Amniotic stem cell (primary cell): Measurements from ENCODE around the gene ADAM12.
"Not testable (repeated sequence)": the region's sequence is repeated elsewhere in the genome, so short reads cannot be mapped to it uniquely, and the experiment has no call there.

Experiments
- DNase-seq: peaks from one replicate; lab custom pipeline; 2025; lab: John Stamatoyannopoulos, UW

The ADAM12 gene

GRCh38 chr10:126263006-126263676 lies 125.1 kb downstream of the ADAM12 start:
- no peak for DNase-seq

- no peak for DNase-seq
Measured at GRCh38 chr10:126262233-126262838, 125.9 kb downstream of the ADAM12 start.

- no peak for DNase-seq
Measured at GRCh38 chr10:126259760-126260479, 128.4 kb downstream of the ADAM12 start.

GRCh38 chr10:126256864-126257263 lies 131.4 kb downstream of the ADAM12 start:
- no peak for DNase-seq

- no peak for DNase-seq
Measured at GRCh38 chr10:126255313-126255712, 133.0 kb downstream of the ADAM12 start.

- DNase-seq: no peak
Measured at GRCh38 chr10:126253611-126253998, 134.7 kb downstream of the ADAM12 start.

- DNase-seq: peak; percentile 95
Measured at GRCh38 chr10:126252884-126253610, 135.2 kb downstream of the ADAM12 start.

GRCh38 chr10:126251778-126252407 lies 136.4 kb downstream of the ADAM12 start:
- no peak for DNase-seq

GRCh38 chr10:126250527-126251310 lies 137.6 kb downstream of the ADAM12 start:
- DNase-seq: no peak

- DNase-seq: no peak
Measured at GRCh38 chr10:126250045-126250444, 138.2 kb downstream of the ADAM12 start.

- DNase-seq: peak; percentile 97
Measured at GRCh38 chr10:126247446-126247975, 140.8 kb downstream of the ADAM12 start.

- not testable (repeated sequence) for DNase-seq
Measured at GRCh38 chr10:126246396-126246795, 141.9 kb downstream of the ADAM12 start.

GRCh38 chr10:126245501-126245900 lies 142.8 kb downstream of the ADAM12 start:
- no peak for DNase-seq

GRCh38 chr10:126243971-126244370 lies 144.3 kb downstream of the ADAM12 start:
- DNase-seq: peak; percentile 83

GRCh38 chr10:126243306-126243705 lies 145.0 kb downstream of the ADAM12 start:
- no peak for DNase-seq

- no peak for DNase-seq
Measured at GRCh38 chr10:126242397-126243260, 145.6 kb downstream of the ADAM12 start.

- no peak for DNase-seq
Measured at GRCh38 chr10:126240483-126240882, 147.8 kb downstream of the ADAM12 start.

GRCh38 chr10:126239844-126240243 lies 148.4 kb downstream of the ADAM12 start:
- no peak for DNase-seq

- no peak for DNase-seq
Measured at GRCh38 chr10:126235979-126236851, 152.1 kb downstream of the ADAM12 start.
